ENCODE measurements around the gene WFDC12. TPM values are rescaled to one million over a fixed set of nuclear protein-coding genes. Genes with fewer than 3 reads are reported as not detected.

Gene WFDC12
- total RNA-seq, 1 experiment from 2014 or later: not detected

DNA sequence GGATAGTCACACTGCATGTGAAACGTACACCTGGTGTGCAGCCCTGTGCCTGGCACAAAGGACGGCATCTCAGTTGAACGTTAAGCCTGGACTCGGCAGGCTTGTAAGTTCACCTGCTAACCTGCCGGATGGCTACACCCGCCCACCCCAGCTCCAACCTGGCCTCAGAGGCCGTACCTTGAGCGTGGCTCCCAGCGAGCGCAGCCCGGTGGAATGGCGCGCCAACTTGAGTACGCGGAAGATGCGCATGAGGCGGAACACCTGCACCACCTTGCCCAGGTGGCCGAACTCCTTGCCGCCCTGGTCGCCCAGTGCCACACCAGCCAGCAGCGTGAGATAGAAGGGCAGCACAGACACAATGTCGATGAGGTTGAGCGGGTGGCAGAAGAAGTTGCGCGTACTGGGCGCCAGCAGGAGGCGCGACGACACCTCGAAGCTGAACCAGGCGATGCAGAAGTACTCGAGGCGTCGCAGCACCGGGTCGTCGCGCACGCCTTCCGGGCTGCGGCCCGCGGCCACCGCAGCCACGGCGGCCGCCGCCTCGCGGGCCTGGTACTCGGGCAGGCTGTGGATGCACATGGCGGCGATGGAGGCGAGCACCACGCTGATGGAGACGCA is 26.7 kb downstream of the WFDC12 start:
- no TSS peak for BruUV-seq (replicated peaks)
- Histone ChIP-seq H3K4me1 (ENCODE audit: insufficient read depth, low read length) (no peaks in the 10 kb centered on the region), H3K4me3 (ENCODE audit: low read length) (no peak overlapping the region), H3K79me2 (ENCODE audit: low read length) (no peaks in the 10 kb centered on the region), H4K20me1 (ENCODE audit: low read length) (no peaks in the 10 kb centered on the region), H3K9ac (ENCODE audit: low read length) (no peak overlapping the region), H3K4me2 (ENCODE audit: low read length) (no peak overlapping the region), H3K27me3 (ENCODE audit: low read length) (no peaks in the 10 kb centered on the region), H3K36me3 (ENCODE audit: low read depth, low read length) (no peaks in the 10 kb centered on the region), H3K9me3 (ENCODE audit: low read length) (no peaks in the 10 kb centered on the region), H3F3A (ENCODE audit: low read length, unreplicated experiment) (no peaks in the 10 kb centered on the region), H2AFZ (ENCODE audit: low read length) (no peak overlapping the region), H3K27ac (ENCODE audit: low read length) (no peak overlapping the region), H3K9me2 (replicated peaks; ENCODE audit: low read length) (no peaks in the 10 kb centered on the region)
- ChIA-PET POLR2A (ENCODE audit: unreplicated experiment) (no interaction called here), CTCF (interaction anchor here (4.3 kb wide), 1 partner anchor 55 kb away, joined by 64 read pairs; no protein-coding TSS in a partner anchor)
- no peak for TF ChIP-seq EZH2 (IDR thresholded peaks at IDR 0.05; ENCODE audit: low read length, unreplicated experiment)
- TF ChIP-seq, protein P1, sequence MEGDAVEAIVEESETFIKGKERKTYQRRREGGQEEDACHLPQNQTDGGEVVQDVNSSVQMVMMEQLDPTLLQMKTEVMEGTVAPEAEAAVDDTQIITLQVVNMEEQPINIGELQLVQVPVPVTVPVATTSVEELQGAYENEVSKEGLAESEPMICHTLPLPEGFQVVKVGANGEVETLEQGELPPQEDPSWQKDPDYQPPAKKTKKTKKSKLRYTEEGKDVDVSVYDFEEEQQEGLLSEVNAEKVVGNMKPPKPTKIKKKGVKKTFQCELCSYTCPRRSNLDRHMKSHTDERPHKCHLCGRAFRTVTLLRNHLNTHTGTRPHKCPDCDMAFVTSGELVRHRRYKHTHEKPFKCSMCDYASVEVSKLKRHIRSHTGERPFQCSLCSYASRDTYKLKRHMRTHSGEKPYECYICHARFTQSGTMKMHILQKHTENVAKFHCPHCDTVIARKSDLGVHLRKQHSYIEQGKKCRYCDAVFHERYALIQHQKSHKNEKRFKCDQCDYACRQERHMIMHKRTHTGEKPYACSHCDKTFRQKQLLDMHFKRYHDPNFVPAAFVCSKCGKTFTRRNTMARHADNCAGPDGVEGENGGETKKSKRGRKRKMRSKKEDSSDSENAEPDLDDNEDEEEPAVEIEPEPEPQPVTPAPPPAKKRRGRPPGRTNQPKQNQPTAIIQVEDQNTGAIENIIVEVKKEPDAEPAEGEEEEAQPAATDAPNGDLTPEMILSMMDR (conservative IDR thresholded peaks at IDR 0.05; ENCODE audit: low read depth, low read length): no peak
- no peak for TF ChIP-seq EZH2phosphoT487 (IDR thresholded peaks at IDR 0.05; ENCODE audit: borderline replicate concordance, low read length)
- ATAC-seq (no peak), DNase-seq (no peak)
- intact Hi-C loops (cut with micrococcal nuclease): no loop called here

DNA sequence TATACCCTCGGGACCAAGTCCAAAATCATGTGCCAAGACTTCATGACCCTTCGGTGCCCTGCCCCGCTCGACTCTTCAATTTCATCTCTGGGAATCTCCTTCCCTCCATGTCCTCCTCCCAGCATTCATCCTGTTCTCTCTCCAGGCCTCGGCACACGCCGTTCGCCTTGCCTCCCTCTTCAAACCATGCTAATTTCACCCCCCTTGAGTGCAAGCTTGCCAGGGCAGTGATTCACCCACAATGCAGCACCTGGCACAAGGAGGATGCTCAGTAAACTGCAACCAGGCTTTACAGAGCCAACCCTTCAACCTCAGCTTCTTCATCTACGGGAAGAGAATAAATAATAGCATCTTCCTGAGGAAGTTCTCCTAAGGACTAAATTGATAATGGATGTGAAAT is 27.5 kb downstream of the WFDC12 start:
- DNase-seq (no peak), ATAC-seq (no peak)
- Histone ChIP-seq H3K9me3 (ENCODE audit: low read length) (no peaks in the 10 kb centered on the region), H3K36me3 (ENCODE audit: low read depth, low read length) (no peaks in the 10 kb centered on the region), H3K9ac (ENCODE audit: low read length) (no peak overlapping the region), H3F3A (ENCODE audit: low read length, unreplicated experiment) (no peaks in the 10 kb centered on the region), H3K4me1 (ENCODE audit: insufficient read depth, low read length) (no peaks in the 10 kb centered on the region), H3K79me2 (ENCODE audit: low read length) (no peaks in the 10 kb centered on the region), H3K27ac (ENCODE audit: low read length) (no peak overlapping the region), H3K27me3 (ENCODE audit: low read length) (no peaks in the 10 kb centered on the region), H3K4me3 (ENCODE audit: low read length) (no peak overlapping the region), H4K20me1 (ENCODE audit: low read length) (no peaks in the 10 kb centered on the region), H2AFZ (ENCODE audit: low read length) (no peak overlapping the region), H3K4me2 (ENCODE audit: low read length) (no peak overlapping the region), H3K9me2 (replicated peaks; ENCODE audit: low read length) (no peaks in the 10 kb centered on the region)
- TF ChIP-seq EZH2 (IDR thresholded peaks at IDR 0.05; ENCODE audit: low read length, unreplicated experiment): no peak
- TF ChIP-seq, protein P1 (conservative IDR thresholded peaks at IDR 0.05; ENCODE audit: low read depth, low read length): no peak
- TF ChIP-seq EZH2phosphoT487 (IDR thresholded peaks at IDR 0.05; ENCODE audit: borderline replicate concordance, low read length): no peak
- no TSS peak for BruUV-seq (replicated peaks)
- ChIA-PET POLR2A (ENCODE audit: unreplicated experiment) (no interaction called here), CTCF (interaction anchor here (0.8 to 4.3 kb wide), 5 partner anchors 8 to 194 kb away, joined by 3 to 64 read pairs (median 4); no protein-coding TSS in a partner anchor)
- intact Hi-C loops (cut with micrococcal nuclease): no loop called here

DNA sequence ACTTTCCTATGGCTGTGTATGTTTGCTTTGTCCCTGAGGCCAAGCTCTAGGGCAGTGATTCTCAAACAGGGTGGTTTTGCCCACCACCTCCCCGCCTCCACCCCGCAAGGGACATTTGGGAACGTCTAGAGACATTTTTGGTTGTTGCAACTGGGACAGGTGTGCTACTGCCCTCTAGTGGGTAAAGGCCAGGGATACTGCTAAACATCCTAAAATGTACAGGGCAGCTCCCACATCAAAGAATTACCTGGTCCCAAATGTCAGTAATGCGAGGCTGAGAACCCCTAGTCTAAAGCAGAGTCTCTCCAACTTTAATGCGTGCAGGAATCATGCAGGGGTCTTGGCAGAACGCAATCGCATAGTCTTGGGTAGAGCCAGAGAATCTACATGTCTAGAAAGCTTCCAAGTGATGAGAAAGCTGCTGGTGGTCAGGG is 28.4 kb downstream of the WFDC12 start:
- peak; percentile 89 for DNase-seq
- intact Hi-C loops (cut with micrococcal nuclease): loop anchor here (1.0 to 2.0 kb wide), 4 partner anchors 15 to 185 kb away; no protein-coding TSS in a partner anchor

More for the DNA sequence above, 28.4 kb downstream of the WFDC12 start:
- TF ChIP-seq, protein P1 (conservative IDR thresholded peaks at IDR 0.05; ENCODE audit: low read depth, low read length): peak; percentile 86
- TF ChIP-seq EZH2phosphoT487 (IDR thresholded peaks at IDR 0.05; ENCODE audit: borderline replicate concordance, low read length) (no peak), EZH2 (IDR thresholded peaks at IDR 0.05; ENCODE audit: low read length, unreplicated experiment) (no peak)
- POLR2A ChIA-PET (ENCODE audit: unreplicated experiment): interaction anchor here (0.6 to 0.8 kb wide), 2 partner anchors 10 to 132 kb away, joined by 3 read pairs; no protein-coding TSS in a partner anchor
- no peak overlapping the region for H3K4me2 ChIP-seq (ENCODE audit: low read length)
- no peaks in the 10 kb centered on the region for H3K79me2 ChIP-seq (ENCODE audit: low read length)
- H3F3A ChIP-seq (ENCODE audit: low read length, unreplicated experiment): no peaks in the 10 kb centered on the region
- no peaks in the 10 kb centered on the region for H4K20me1 ChIP-seq (ENCODE audit: low read length)
- no peak overlapping the region for H3K4me3 ChIP-seq (ENCODE audit: low read length)
- peak overlapping the region; percentile 58 for H2AFZ ChIP-seq (ENCODE audit: low read length)
- no peaks in the 10 kb centered on the region for H3K9me2 ChIP-seq (replicated peaks; ENCODE audit: low read length)
- no peaks in the 10 kb centered on the region for H3K9me3 ChIP-seq (ENCODE audit: low read length)
- H3K9ac ChIP-seq (ENCODE audit: low read length): no peak overlapping the region
- no TSS peak for BruUV-seq (replicated peaks)
- no peaks in the 10 kb centered on the region for H3K27me3 ChIP-seq (ENCODE audit: low read length)
- no peaks in the 10 kb centered on the region for H3K36me3 ChIP-seq (ENCODE audit: low read depth, low read length)
- no peaks in the 10 kb centered on the region for H3K4me1 ChIP-seq (ENCODE audit: insufficient read depth, low read length)
- CTCF ChIA-PET: interaction anchor here (0.6 to 4.3 kb wide), 10 partner anchors 23 to 777 kb away, joined by 3 to 64 read pairs (median 4); no protein-coding TSS in a partner anchor
- peak; percentile 89 for ATAC-seq
- H3K27ac ChIP-seq (ENCODE audit: low read length): no peak overlapping the region
